ENCODE measurements around the gene GLYATL1.

Gene GLYATL1

GRCh38 chr11:58939277-58939676 lies at the start of gene GLYATL1:
TSS of gene GLYATL1 (plus strand) at chr11:58939488. CDS start at chr11:58947088, 7,600 bp downstream.
- no peak for DNase-seq

GRCh38 chr11:58893899-58894298 lies 45.4 kb upstream of the GLYATL1 start:
- no peak for DNase-seq

GRCh38 chr11:58898106-58898505 lies 41.2 kb upstream of the GLYATL1 start:
- no peak for DNase-seq

- peak; percentile 6 to 36 for DNase-seq
These were observed 38.5 kb upstream of the GLYATL1 start for GRCh38 chr11:58900479-58901420.

GRCh38 chr11:58902881-58903280 lies 36.4 kb upstream of the GLYATL1 start:
- DNase-seq, result no peak

- DNase-seq, result no peak
These were observed 34.1 kb upstream of the GLYATL1 start for GRCh38 chr11:58905011-58905720.

- no peak for DNase-seq
These were observed 33.4 kb upstream of the GLYATL1 start for GRCh38 chr11:58905721-58906547.

- DNase-seq, result no peak
These were observed 31.5 kb upstream of the GLYATL1 start for GRCh38 chr11:58907780-58908179.

GRCh38 chr11:58912124-58912523 lies 27.2 kb upstream of the GLYATL1 start:
- no peak for DNase-seq

GRCh38 chr11:58913685-58914084 lies 25.6 kb upstream of the GLYATL1 start:
- DNase-seq, result no peak

GRCh38 chr11:58914821-58915543 lies 24.3 kb upstream of the GLYATL1 start:
- no peak for DNase-seq

- DNase-seq, result no peak
These were observed 22.7 kb upstream of the GLYATL1 start for GRCh38 chr11:58916637-58917036.

GRCh38 chr11:58917159-58917783 lies 22.0 kb upstream of the GLYATL1 start:
- no peak for DNase-seq

GRCh38 chr11:58919561-58919960 lies 19.7 kb upstream of the GLYATL1 start:
- DNase-seq, result no peak

GRCh38 chr11:58919980-58920379 lies 19.3 kb upstream of the GLYATL1 start:
- no peak for DNase-seq

GRCh38 chr11:58921778-58922390 lies 17.4 kb upstream of the GLYATL1 start:
- DNase-seq, result no peak

- DNase-seq, result no peak
These were observed 16.8 kb upstream of the GLYATL1 start for GRCh38 chr11:58922479-58922878.

GRCh38 chr11:58923300-58923788 lies 15.9 kb upstream of the GLYATL1 start:
- DNase-seq, result peak in 1 of 2 donors; percentile 4

- no peak for DNase-seq
These were observed 15.1 kb upstream of the GLYATL1 start for GRCh38 chr11:58924230-58924629.

GRCh38 chr11:58926251-58926650 lies 13.0 kb upstream of the GLYATL1 start:
- DNase-seq, result no peak

- no peak for DNase-seq
These were observed 12.6 kb upstream of the GLYATL1 start for GRCh38 chr11:58926695-58927094.

Data from CD4-positive, alpha-beta T cell treated with Interleukin-1 beta for 1 hour (primary cell).